HG02610 (cell line): ENCODE results near the gene GOLGA6D.
"Not testable (repeated sequence)": the region's sequence is repeated elsewhere in the genome, so short reads cannot be mapped to it uniquely, and the experiment has no call there.

Experiments used
- ATAC-seq: cut with Tn5 transposase; IDR thresholded peaks from one replicate; pipeline ENCODE4 v1.9.1; 2021; ENCODE audit warnings: mild to moderate bottlenecking, moderate library complexity; ENCODE audit not compliant: unreplicated experiment

The GOLGA6D gene

DNA sequence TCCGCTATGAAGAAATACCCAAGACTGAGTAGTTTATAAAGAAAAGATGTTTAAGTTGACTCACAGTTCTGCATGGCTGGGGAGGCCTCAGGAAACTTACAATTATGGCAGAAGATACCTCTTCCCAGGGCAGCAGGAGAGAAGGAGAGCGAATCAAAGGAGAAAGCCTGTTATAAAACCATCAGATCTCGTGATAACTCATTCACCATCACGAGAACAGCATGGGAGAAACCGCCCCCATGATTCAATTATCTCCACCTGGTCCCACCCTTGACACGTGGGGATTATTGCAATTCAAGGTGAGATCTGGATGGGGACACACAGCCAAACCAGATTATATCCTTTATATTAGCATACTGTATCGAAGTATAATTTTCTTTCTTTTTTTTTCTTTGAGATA lies 49.5 kb downstream of the GOLGA6D start:
- ATAC-seq: not testable (repeated sequence)

DNA sequence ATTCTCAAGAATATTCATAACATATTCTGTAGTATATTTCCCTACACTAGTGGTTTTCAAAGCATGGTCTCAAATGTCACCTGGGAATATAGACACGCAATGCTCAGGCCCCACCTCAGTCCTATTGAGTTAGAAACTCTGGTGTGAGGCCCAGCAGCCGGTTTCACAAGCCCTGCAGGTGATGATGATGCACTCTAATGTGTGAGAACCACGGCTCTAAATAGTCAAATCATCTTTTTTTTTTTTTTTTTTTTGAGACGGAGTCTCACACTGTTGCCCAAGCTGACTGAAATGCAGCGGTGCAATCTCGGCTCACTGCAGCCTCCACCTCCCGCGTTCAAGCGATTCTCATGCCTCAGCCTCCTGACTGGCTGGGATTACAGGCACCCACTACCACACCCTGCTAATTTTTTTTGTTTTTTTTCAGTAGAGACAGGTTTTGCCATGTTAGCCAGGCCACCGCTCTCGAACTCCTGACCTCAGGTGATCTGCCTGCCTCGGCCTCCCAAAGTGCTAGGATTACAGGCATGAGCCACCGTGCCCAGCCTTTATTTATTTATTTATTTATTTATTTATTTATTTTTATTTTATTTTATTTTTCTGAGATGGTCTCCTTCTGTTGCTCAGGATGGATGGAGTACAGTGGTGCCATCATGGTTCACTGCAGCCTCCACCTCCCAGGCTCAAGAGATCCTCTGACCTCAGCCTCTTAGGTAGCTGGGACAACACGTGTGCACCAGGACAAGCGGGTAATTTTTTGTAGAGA lies 51.2 kb downstream of the GOLGA6D start:
- ATAC-seq: peak; percentile 50

- no peak for ATAC-seq
Measured at GRCh38 chr15:75335313-75335704, 52.7 kb downstream of the GOLGA6D start.

GRCh38 chr15:75335705-75336355 lies 53.2 kb downstream of the GOLGA6D start, which contains the start of gene COMMD4:
COMMD4 (plus strand) TSS chr15:75336063; CDS start chr15:75336090, 27 bp downstream.
- peak; percentile 55 for ATAC-seq

DNA sequence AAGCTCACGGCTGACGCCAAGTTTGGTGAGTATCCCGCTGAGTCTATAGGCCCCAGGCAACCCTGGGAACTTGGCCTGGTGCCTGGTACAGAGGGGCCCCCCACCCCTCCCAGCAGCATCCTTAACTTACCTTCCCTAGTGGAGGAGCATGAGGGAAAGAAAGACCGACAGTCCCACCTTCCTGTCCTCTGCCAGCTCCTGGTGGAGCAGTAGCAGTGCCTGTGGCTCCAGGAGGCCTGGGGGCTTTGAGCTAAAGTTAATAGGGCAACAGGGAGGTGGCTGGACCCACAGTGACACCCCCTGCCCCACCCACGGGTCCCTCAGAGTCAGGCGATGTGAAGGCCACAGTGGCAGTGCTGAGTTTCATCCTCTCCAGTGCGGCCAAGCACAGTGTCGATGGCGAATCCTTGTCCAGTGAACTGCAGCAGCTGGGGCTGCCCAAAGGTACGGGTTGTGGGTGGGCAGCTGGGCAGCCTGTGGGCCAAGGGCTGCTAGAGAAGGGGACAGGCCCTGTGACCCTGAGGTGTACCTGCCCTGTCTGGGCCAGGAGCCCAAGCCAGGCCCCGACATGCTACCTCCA lies 56.1 kb downstream of the GOLGA6D start:
- no peak for ATAC-seq

DNA sequence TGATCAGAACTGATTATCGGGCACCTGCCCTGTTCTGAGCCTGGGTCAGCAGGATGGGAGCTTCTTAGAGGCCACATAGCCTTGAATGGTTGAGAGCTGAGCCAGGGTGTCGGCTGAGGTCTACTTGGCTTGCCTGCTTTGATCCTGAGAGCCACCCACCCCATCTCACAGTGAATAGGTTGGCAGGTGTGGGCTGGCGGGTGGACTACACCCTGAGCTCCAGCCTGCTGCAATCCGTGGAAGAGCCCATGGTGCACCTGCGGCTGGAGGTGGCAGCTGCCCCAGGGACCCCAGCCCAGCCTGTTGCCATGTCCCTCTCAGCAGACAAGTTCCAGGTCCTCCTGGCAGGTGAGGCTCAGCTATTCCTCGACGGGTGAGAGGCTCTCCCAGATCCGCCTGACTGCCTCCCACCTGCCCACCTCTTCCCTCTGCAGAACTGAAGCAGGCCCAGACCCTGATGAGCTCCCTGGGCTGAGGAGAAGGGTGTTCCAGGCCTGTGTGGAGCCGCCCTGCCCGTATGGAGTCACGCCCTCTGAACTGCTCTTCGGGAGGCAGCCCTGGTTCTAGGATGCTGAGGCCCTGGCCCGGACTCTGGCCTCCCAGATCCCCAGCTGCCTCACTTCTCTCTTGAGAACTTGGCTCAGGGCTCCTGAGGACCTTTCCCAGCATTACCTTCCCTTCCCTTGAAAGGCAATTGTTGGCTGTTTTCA lies 57.1 kb downstream of the GOLGA6D start:
- no peak for ATAC-seq

GRCh38 chr15:75342221-75342620 lies 59.6 kb downstream of the GOLGA6D start:
- ATAC-seq: no peak

- not testable (repeated sequence) for ATAC-seq
Measured at GRCh38 chr15:75343953-75344352, 61.3 kb downstream of the GOLGA6D start.
